Calu3 (cell line): Measurements from ENCODE around the gene PNRC1. TPM values are rescaled to one million over a fixed set of nuclear protein-coding genes. Genes with fewer than 3 reads are reported as not detected.

Experiments used
- BruUV-seq: library from RNA; stranded (reverse); fragments of 400-500 nt; replicated peaks from 2 replicates; lab custom pipeline; 2021; lab: Mats Ljungman, UMichigan
- CTCF ChIA-PET: fragments of 300-600 bp; sonication (Branson Sonifier 250); formaldehyde crosslinking; loops from one replicate; lab custom pipeline; 2022; ENCODE audit warnings: antibody characterized with exemption; lab: Charles Lee
- DNase-seq: peaks from one replicate; pipeline ENCODE4 v3.0.0; 2022
- H3K27ac Mint-ChIP-seq: one replicate; pipeline ENCODE4 v1.8.0; 2022; ENCODE audit warnings: mixed read lengths; ENCODE audit not compliant: unreplicated experiment
- H3K27me3 Mint-ChIP-seq: one replicate; pipeline ENCODE4 v1.8.0; 2022; ENCODE audit warnings: mixed read lengths; ENCODE audit not compliant: unreplicated experiment
- H3K36me3 Mint-ChIP-seq: one replicate; pipeline ENCODE4 v1.8.0; 2022; ENCODE audit warnings: mild to moderate bottlenecking, moderate library complexity, mixed read lengths; ENCODE audit not compliant: insufficient read depth, unreplicated experiment
- H3K4me1 Mint-ChIP-seq: one replicate; pipeline ENCODE4 v1.8.0; 2022; ENCODE audit warnings: mild to moderate bottlenecking, low read depth, mixed read lengths; ENCODE audit not compliant: unreplicated experiment
- H3K4me3 Mint-ChIP-seq: one replicate; pipeline ENCODE4 v1.8.0; 2022; ENCODE audit warnings: mild to moderate bottlenecking, low read depth, moderate library complexity, mixed read lengths; ENCODE audit not compliant: unreplicated experiment
- H3K9me3 Mint-ChIP-seq: one replicate; pipeline ENCODE4 v1.8.0; 2022; ENCODE audit warnings: low read depth, mixed read lengths; ENCODE audit not compliant: unreplicated experiment
- CTCF ChIP-seq: fragments of 200-600 bp; IDR thresholded peaks from one replicate; pipeline ENCODE4 v1.8.0; 2022; ENCODE audit warnings: antibody characterized with exemption; ENCODE audit not compliant: unreplicated experiment
- intact Hi-C: fragments of 100-400 bp; cut with micrococcal nuclease; formaldehyde crosslinking; loops from one replicate; pipeline ENCODE4 v1.10.0; 2022; ENCODE audit not compliant: unreplicated experiment
- total RNA-seq: library from RNA; stranded (reverse); gene quantifications from 2 replicates; pipeline ENCODE4 v1.2.3, GENCODE V29; 2022

The PNRC1 gene
- total RNA-seq, 1 experiment from 2014 or later: 45.4 TPM

GRCh38 chr6:89117211-89118108 lies 36.9 kb downstream of the PNRC1 start, which contains the start of gene SRSF12:
Gene SRSF12 (minus strand): TSS chr6:89118071. CDS start chr6:89117887, 184 bp downstream.
- peak; percentile 54 for DNase-seq
- Mint-ChIP-seq H3K9me3 (peaks cover 2% of the 10 kb centered on the region), H3K27ac (no peak within 1 kb of the TSS), H3K27me3 (no peaks in the 10 kb centered on the region), H3K36me3 (peaks cover 7% of the 10 kb centered on the region), H3K4me3 (peak within 1 kb of the TSS; percentile 81), H3K4me1 (peaks cover 29% of the 10 kb centered on the region)
- intact Hi-C loops: no loop called here
- TF ChIP-seq CTCF: no peak
- CTCF ChIA-PET: interaction anchor here (1.0 to 1.2 kb wide), 3 partner anchors 23 to 135 kb away, joined by 3 to 4 read pairs (median 4); no protein-coding TSS in a partner anchor
- BruUV-seq: no TSS peak

GRCh38 chr6:89118931-89119330 lies 38.4 kb downstream of the PNRC1 start:
- Mint-ChIP-seq H3K4me1 (peaks cover 29% of the 10 kb centered on the region), H3K27ac (no peak overlapping the region), H3K27me3 (no peaks in the 10 kb centered on the region), H3K9me3 (peaks cover 2% of the 10 kb centered on the region), H3K4me3 (no peak overlapping the region), H3K36me3 (peaks cover 7% of the 10 kb centered on the region)
- BruUV-seq: no TSS peak
- intact Hi-C loops: no loop called here
- DNase-seq: no peak
- no peak for TF ChIP-seq CTCF
- CTCF ChIA-PET: no interaction called here

GRCh38 chr6:89120371-89120770 lies 39.8 kb downstream of the PNRC1 start:
- H3K27me3 Mint-ChIP-seq: no peaks in the 10 kb centered on the region
- H3K9me3 Mint-ChIP-seq: peaks cover 2% of the 10 kb centered on the region
- no TSS peak for BruUV-seq
- H3K36me3 Mint-ChIP-seq: peaks cover 7% of the 10 kb centered on the region
- CTCF ChIA-PET: interaction anchor here (0.7 to 1.4 kb wide), 5 partner anchors 85 to 314 kb away, joined by 3 to 12 read pairs (median 3); no protein-coding TSS in a partner anchor
- no peak overlapping the region for H3K27ac Mint-ChIP-seq
- H3K4me1 Mint-ChIP-seq: peaks cover 29% of the 10 kb centered on the region
- DNase-seq: peak; percentile 54
- intact Hi-C loops: loop anchor here (5.0 kb wide), 1 partner anchor 38 kb away; the partner anchor contains the start of gene PNRC1
- no peak overlapping the region for H3K4me3 Mint-ChIP-seq
- no peak for TF ChIP-seq CTCF

- H3K4me1 Mint-ChIP-seq: peaks cover 26% of the 10 kb centered on the region
- peaks cover 6% of the 10 kb centered on the region for H3K36me3 Mint-ChIP-seq
- no TSS peak for BruUV-seq
- H3K9me3 Mint-ChIP-seq: peaks cover 2% of the 10 kb centered on the region
- no peak overlapping the region for H3K27ac Mint-ChIP-seq
- no peak for TF ChIP-seq CTCF
- intact Hi-C loops: loop anchor here (1.0 to 5.0 kb wide), 5 partner anchors 19 to 247 kb away; partner anchors contain the start of gene PNRC1
- DNase-seq: no peak
- no peaks in the 10 kb centered on the region for H3K27me3 Mint-ChIP-seq
- CTCF ChIA-PET: interaction anchor here (0.6 to 1.6 kb wide), 4 partner anchors 17 to 176 kb away, joined by 3 to 6 read pairs (median 4); no protein-coding TSS in a partner anchor
- no peak overlapping the region for H3K4me3 Mint-ChIP-seq
Measured at GRCh38 chr6:89121934-89122333, 41.4 kb downstream of the PNRC1 start.
